A549 treated with Hydrocortisone at 1 μM for 4 hours (cell line): Measurements from ENCODE around the gene ZCCHC2. TPM values are rescaled to one million over a fixed set of nuclear protein-coding genes. Genes with fewer than 3 reads are reported as not detected.

Experiments
- total RNA-seq: library from RNA; stranded (reverse); fragments of 200-300 nt; extraction: Qiagen RNA extraction; gene quantifications from 5 replicates; pipeline ENCODE4 v1.2.3, GENCODE V29; 2022

The ZCCHC2 gene
- 7.5 to 10.6 TPM (median 9.4 TPM) in 5 replicates for total RNA-seq

DNA sequence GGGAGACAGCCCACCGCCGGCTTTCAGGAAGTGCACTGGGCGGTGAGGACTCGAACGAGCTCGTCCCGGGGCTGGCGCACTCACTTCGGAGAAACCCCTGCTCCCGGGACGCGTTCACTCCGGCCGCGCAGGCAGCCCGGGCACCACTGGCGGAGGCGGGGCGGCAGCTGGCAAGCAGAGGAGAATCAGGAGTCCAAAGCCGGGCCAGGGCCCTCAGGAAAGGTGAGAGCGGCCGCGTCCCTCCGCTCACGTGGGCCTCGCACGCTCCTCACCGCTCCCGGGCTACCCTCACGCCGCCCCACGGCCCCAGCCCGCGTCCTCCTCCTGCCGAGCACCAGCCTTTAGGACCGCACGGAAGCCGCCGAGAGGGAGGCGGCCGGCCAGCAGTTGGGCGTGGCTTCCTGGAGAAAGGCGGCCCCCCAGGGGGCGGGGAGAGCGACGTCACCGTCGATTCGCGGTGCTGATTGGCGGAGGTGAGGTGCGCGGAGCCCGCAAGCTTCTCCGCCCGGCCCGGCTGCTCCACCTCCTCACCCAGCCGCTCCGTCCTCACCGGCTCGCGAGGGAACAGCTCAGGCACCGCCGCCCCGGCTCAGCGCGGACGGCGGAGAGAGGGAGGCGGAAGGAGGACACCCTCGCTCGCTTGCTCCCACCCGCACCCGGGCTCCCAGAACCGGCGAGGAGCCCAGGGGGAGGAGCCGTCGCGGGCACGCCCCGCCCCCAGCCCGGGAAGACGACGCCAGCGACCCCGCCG lies at the start of gene ZCCHC2:
TSS of gene ZCCHC2 (plus strand) at position 522 of the 751 bp plus-strand sequence. CDS start 400 bp downstream, outside the sequence.

Other genes starting within 250 kb of the ZCCHC2 start
- 5.7 to 8.2 TPM (median 6.8 TPM) in 5 replicates for gene TNFRSF11A, start 197.7 kb upstream of the ZCCHC2 start, total RNA-seq
- 5.4 to 8.2 TPM (median 7.8 TPM) in 5 replicates for gene PHLPP1, start 192.5 kb downstream of the ZCCHC2 start, total RNA-seq